HT-29 (cell line): Measurements from ENCODE around the gene FXR2. TPM values are rescaled to one million over a fixed set of nuclear protein-coding genes. Genes with fewer than 3 reads are reported as not detected.
"Not testable (repeated sequence)": the region's sequence is repeated elsewhere in the genome, so short reads cannot be mapped to it uniquely, and the experiment has no call there.

Experiments
- DNase-seq: peaks from one replicate; pipeline ENCODE4 v3.0.0-alpha.2; 2015; ENCODE audit warnings: low spot score
- total RNA-seq: library from RNA; depleted of rRNA; stranded (reverse); fragments of >200 nt; shearing (Covaris generic); gene quantifications from 2 replicates; pipeline ENCODE4 v1.2.3, GENCODE V29; 2014

Gene FXR2
- total RNA-seq, 1 experiment from 2014 or later: 30.3 TPM

DNA sequence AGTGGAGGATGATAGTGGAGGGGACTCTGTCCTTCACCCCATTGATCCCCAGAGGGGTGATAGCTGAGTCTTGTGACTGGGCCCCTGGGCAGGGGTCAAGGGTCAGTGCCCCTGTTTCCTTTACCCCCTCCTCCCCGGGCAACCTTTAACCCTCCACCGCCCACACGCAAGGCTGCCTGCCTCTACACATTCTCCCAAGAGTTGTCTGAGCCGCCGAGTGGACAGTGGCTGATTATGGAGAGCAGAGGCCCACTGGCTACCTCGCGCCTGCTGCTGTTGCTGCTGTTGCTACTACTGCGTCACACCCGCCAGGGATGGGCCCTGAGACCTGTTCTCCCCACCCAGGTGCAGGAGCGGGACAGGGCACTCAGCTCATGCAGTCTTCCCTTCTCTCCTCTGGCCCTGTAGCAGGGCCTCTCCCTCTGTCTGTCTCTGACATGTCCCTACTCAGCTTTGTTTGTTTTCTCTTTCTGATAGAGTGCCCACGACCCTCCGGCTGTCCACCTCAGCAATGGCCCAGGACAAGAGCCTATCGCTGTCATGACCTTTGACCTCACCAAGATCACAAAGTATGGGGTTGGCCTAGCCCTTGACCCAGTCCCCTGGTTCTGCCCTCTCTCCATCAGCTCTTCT lies 15.4 kb upstream of the FXR2 start, which contains the start of gene SHBG:
Gene SHBG (plus strand): TSS at position 197 of the 633 bp plus-strand sequence. CDS start 38 bp downstream, at position 235.
- DNase-seq: no peak

DNA sequence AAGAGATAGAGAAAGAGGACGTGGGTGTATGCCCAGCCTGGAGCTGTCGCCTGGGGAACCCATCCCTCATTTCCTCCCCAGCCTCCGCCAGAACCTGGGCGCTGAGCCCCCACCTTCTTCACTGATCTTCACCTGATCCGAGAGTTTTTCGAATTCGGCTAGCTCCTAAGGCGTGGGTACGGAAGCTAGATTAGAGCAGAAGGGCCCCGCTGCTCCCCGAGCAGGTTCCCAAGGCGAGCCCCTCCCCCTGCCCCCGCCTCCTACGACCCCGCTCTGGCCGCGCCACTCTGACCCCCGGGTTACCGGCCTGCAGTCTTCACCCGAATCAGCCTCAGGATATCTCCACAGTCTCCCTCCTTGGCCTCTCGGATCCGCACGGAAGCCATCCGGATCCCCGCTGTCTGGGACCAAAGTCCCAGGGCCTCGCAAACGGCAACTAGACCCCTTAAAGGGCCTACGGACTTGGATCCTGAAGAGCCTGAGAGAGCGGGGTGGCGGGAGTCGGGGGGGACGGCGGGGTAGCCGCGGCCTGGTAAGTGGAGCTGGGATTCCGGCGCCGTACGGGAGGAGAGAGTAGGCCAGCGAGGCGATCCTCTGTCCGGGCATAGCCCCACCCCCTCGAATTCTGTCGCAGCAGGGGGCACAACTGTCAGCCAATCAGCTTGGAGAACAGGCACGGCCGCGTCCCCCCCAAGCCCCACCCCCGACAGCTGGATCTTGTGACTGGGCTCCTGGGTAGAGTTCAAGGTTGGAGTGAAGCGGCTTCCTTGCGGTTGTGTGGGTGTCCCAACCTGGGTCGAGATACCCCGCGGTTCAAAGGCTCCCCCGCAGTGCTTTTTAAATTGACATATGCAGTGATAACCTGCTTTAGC lies 12.8 kb upstream of the FXR2 start, which contains the start of gene SAT2:
Gene SAT2 (minus strand): TSS at position 572 of the 872 bp plus-strand sequence. CDS start 186 bp downstream, at position 386.
- peak; percentile 55 for DNase-seq

DNA sequence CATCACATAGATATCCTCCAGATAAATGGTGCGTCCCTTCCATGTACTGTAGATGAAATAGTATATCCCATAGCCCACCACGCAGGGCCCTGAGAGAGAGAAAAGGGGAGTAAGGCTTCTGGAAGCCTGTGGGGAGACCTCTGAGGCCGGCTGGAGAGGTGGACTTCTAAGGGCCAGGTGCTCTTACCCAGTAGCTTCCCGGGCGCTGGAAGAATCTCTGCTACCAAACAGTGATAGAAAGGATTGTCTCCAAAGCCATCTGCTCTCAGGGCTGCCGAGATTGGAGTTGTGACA lies 12.2 kb upstream of the FXR2 start:
- no peak for DNase-seq

DNA sequence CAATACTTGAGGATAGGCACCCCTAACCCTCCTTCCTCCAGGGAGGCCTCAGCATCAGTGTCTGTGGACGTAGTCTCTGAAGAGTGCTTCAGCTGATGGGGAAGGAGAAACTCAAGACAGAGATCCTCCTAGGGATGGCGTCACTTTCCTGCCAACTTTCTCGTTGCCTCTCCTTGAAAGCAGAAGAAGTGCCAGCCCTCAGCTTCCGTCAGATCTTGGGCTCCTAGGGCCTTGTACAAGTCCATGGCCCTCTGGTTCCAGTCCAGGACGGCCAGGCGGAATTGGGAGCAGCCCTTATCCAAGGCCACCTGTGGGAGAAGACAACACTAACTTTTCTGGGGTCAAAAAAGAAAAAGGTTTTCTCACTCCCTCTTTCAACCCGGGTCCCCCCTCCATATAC lies 11.6 kb upstream of the FXR2 start:
- no peak for DNase-seq

DNA sequence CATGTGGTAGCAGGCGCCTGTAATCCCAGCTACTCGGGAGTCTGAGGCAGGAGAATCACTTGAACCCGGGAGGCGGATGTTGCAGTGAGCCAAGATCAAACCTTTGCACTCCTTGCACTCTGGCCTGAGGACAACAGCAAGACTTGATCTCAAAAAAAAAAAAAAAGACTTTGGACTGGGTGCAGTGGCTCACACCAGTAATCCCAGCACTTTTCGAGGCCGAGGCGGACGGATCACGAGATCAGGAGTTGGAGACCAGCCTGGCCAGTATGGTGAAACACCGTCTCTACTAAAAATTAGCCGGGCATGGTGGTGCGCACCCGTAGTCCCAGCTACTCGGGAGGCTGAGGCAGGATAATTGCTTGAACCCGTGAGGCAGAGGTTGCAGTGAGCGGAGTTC lies 11.1 kb upstream of the FXR2 start:
- not testable (repeated sequence) for DNase-seq

DNA sequence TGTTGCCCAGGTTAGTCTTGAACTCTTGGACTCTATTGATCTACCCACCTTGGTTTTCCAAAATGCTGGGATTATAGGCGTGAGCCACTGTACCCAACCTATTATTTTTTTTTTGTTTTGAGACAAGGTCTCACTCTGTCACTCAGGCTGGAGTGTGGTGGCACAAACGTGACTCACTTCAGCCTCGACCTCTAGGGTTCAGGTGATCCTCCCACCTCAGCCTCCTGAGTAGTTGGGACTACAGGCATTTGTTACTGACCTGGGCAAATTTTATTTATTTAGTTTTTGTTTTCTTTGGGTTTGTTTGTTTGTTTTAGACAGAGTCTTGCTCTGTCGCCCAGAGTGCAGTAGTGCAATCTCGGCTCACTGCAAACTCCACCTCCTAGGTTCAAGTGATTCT lies 9.0 kb upstream of the FXR2 start:
- DNase-seq: no peak

DNA sequence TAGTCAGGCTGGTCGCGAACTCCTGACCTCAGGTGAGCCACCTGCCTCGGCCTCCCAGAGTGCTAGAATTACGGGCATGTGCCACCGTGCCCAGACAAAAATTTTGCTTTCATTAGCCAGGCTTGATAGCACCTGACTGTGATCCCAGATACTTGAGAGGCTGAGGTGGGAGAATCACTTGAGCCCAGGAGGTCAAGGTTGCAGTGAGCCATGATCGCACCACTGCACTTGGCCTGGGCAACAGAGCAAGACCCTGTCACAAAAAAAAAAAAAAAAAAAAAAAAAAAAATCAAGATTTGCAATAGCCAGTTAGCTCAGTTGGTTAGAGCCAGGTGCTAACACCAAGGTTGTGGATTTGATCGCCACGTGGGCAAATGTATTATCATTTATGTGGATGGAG lies 6.1 kb upstream of the FXR2 start:
- no peak for DNase-seq

DNA sequence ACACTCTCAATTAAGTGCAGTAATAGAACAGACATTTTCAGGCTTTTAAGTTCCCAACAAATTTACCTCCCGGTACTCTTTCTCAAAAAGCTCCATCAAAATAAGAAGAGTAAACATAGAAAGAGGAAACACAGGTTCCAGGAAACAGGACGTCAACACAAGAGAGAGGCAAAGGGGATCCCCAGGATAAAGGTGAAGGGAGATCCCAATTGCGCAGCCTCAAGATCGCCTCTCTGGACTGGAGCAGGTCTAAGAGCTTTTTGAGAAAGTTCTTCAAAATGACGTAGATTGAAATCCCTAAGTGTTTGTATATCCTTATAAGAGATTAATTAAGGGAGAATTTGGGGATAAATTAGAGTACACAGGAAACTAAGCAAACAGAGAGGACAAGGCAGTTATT lies 3.9 kb upstream of the FXR2 start:
- no peak for DNase-seq

DNA sequence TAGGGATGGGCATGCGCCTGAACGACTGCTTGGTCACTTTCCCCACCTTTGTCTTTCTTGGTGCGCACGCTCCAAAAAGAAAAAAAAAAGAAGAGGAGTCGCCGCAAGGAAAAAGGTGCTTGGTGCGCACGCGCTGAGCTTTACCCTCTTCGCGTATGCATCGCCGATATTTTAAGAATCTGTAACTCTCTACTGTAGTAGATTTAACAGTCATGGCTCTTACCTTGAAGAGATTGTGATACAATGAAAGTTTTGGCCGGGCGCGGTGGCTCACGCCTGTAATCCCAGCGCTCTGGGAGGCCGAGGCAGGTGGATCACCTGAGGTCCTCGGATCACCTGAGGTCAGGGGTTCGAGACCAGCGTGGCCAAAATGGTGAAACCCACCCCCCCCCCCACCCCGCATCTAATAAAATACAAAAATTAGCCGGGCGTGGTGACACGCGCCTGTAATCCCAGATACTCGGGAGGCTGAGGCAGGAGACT lies 609 bp upstream of the FXR2 start:
- no peak for DNase-seq

DNA sequence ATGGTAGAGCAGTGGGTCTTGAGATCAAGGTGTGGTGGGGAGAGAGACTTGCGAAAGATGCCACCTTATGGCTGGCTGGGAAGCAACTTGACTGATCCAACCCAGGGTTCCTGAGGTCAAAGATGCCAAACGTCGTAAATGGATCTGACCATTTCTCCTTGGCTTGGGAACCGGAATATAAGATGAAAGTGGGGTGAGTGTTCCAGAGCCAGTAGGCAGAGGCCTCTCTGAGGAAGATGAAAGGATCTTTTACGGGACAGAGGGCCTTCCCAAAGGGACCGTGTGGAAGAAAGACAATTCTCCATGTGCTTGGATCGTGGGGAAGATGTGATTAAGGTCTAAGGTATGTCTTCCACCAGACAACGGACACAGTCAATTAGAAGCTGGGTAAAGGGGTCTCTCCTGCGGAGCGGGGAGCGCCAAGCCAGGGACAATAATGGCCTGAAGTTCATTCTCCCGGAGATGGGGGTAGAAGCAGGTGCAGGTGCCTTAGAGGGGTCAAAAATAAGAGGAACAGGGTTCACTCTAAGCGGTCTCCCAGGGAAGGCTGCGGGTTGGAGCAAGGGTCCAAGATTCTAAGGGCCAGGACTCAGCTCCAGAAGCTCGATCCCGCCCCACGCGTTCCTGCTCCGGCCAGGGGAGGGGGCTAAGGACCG lies 800 bp downstream of the FXR2 start:
- peak; percentile 35 for DNase-seq

DNA sequence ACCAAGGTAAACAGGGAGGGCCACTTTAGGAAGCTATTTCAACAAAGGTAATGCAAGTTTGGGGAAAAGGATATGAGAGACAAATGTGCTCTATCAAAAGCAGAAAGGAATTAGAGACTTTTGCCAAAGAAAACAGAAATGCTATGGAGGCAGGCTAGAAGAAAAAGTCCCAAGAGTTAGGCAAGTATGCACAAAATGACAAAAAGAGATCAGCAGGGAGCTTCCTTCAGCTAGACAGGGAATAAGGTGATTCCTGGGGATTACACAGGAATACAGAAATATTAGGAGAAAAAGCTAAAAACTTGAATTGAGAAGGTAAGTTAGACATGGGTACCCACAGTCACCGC lies 2.4 kb downstream of the FXR2 start:
- no peak for DNase-seq

DNA sequence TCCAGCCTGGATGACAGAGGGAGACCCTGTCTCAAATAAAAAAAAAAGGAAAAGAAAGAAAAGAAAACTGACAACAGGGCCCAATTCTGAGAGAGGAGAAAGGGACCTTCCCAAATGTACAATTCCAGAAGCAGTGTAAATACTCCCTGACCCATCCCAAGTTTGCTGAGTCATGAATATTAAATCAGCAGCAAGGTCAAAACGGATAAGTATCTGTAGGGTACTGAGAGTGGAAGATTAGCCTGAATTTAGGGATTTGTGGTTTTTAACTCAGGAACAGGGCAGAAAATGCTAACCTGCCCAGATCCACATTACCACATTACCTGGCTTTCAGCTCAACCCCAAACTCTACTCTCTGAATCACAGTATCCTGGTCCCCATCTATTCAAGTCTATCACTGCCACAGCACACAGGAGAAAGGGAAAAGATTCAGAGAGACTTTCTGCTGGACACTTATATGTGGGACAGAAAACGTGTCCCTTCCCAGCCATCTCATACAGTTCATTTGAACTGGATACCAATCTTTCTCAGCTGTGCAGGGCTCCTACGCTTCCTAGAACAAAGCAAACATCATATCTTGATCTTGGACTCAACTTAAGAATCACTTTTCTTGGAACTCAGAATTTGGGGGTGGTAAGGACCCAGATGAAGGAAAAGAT lies 2.9 kb downstream of the FXR2 start:
- no peak for DNase-seq

DNA sequence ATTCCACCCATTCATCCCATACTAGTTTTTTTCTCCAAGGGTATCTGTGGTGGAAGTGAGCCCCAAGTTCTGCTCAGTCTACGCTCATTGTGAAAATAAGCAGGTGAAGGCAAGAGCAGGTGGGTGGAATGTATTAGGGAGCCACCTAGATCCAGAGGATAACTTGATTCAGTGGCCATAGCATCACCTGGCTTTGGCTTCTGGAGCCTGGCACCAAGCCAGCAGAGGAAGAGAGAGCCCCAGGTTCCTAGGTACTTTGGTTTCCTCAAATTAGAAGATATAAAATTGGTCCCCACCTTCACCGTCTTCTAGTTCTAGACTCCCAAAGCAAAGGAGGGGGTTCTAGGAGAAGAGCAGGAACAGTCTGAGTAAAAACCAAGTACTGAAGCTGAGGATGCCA lies 4.1 kb downstream of the FXR2 start:
- DNase-seq: no peak

DNA sequence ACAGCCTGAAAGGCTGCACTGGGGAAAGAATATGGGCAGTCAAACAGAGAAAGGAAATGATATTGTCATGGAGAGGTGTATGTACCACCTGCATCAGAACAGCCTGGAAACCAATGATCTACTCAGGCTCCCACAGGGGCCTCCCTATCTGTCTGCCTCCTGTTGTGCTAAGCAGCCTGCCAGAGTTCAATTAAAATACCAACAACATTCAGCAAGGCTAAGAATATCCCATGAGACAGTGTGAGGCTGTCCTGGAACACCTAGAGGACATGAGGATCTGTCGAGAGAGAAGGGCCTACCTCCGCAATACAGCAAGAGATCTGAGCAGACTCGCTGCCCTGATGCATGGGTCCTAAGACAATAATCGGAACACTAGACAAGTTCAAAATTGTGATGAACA lies 8.4 kb downstream of the FXR2 start:
- no peak for DNase-seq

DNA sequence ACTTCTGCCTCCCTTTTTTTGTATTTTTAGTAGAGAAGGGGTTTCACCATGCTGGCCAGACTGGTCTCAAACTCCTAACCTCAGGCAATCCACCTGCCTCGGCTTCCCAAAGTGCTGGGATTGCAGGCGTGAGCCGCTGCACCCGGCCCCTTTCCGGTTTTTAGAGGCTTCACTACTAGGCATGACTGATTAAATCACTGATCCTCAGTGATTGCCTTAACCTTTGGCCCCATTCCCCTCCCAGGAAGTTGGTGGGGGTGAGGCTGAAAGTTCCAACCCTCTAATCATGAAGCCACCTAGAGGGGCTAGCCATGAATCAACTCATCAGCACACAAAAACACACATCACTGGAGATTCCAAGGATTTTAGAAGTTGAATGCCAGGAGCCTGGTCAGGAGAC lies 17.1 kb downstream of the FXR2 start:
- DNase-seq: not testable (repeated sequence)

DNA sequence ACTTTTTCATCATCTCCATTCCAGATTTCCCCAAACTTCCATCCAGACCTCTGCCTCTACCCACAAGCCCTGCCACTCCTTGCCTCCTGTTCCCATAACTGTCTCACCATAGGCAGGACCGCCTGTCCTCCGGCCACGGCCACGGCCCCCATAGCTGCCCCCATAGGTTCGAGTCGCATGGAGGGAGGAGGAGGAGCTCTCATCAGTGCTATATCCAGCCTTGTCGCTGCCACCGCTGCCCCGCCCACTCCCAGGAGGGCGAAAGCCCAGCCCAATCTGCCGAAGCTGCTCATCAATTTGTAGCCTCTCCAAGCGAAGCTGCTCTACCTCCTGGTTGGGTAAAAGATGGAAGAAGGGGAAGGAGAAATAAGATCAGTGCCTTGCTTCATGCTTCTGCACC lies 21.4 kb downstream of the FXR2 start:
- DNase-seq: no peak

DNA sequence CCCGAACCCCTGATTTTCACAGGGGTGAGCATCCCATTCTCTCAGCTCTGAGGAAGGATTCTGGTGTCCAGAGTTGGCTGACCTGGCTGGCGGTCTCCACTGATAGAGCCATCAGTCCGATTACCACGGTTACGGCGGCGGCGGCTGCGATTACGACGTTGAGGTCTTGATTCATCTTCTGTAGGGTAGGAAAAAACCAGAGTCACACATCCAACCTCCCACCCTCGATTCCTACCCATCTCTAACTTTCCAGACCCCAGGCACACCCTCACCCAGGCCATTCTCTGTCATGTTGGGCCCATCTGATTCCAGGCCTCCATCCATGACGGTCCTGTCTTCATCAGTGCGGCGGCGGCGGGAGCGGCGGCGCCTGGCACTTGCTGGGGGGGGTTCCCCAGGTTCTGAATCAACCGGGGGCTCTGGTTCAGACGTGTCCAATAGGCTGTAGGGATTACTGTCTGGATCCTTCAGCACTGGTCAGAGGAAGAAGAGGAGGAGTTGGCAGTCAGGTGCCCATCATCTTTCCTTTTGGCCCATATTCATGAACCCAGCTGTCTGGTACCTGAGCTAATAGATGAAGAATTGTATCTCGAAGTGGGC lies 22.2 kb downstream of the FXR2 start:
- no peak for DNase-seq

DNA sequence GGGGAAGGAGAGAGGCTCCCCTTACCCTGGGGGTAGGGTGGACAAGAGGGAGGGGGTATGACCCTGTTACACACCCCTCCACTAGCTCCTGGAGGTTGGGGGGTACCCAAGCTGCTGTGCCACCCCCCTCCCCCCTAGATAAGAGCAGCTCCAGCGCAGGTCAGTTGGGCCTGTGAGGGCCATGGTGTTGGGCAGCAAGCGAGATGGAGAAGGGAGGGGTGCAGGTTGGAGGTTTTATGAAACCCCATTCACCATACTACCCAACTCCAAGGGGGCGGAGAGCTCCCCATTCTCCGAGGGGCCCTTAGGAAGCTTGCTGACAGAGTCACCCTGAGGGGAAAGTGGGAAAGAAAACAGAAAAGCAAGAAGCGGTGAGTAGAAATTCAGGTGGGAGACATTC lies 23.1 kb downstream of the FXR2 start:
- DNase-seq: no peak

DNA sequence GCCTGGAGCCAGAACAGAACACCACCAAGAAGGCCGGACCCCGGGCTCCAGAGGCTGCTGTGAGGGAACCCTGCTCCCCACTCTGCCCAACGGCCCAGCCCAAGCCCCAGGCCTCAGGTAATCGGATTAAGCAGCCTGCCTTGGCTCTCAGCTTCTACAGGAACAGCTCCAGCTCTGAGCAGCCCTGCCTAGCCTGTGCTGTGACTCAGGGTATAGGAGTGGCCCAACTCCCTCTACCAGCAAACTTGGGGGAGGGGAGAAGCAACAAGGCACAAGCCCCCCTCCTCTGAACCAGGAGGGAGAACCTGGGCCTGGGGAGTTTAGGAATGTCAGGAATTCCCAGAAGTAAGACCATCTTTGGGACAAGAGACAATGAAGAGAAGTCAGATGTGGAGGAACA lies 24.0 kb downstream of the FXR2 start:
- DNase-seq: no peak

DNA sequence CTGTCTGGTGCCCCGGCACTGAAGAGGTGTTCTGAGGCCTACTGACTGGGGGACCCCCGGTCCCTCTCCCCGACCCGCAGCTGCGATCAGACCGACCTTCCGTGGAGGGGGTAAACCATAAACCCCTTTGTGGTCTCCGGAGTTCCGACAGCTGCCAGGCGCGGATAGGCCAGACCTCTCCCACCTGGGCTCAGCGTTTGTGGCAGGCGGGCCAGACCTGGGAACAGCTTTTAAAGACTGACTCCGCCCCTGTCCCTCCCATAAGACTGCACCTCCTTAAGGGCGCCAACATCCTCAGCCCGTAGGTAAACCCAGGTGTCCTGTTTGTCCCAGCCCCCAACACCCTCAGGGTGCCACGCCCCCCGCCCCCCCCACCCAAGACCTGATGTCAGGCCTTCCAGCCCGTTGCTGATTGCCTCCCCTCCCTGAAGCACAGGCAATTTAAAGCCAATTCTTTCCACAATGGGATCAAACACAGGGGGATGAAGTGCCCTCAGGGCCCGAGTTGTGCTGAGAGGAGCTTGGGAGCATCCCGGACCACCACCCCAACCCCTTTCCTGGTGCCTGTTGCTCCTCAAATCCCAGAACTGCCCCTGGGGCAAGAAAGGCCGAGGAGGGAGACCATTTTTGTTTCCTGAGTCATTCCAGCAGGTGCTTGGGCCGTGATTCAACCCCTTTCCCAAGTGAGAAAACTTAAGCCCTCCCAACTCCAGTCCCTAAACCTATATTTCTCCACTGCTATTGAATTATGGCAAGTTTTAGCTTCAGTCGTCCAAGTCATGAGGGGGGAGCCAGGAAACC lies 24.6 kb downstream of the FXR2 start, which contains the start of gene SOX15:
Gene SOX15 (minus strand): TSS at position 204 of the 801 bp plus-strand sequence. CDS start 418 bp downstream, outside the sequence.
- DNase-seq: no peak
